ENCODE results near the gene A4GNT.

DNA sequence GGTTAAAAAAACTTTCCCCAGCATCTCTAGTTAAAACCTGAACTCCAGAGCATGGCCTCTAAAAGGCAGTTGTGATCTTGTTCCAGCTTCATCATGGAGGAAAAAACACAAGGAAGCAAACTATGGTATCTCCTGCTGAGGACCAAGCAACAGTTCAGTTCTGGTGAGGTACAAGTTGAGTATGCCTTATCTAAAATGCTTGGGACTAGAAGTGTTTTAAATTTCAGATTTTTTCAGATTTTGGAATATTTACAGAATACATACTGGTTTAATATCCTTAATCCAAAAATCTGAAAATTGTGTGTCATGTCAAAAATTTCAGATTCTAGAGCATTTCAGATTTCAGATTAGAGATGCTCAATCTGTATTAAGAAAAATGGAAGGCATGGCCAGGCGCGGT, 32.9 kb upstream of the A4GNT start:
- TF ChIP-seq CTCF (IDR thresholded peaks at IDR 0.05) (no peak), POLR2A (IDR thresholded peaks at IDR 0.05) (no peak), EP300 (IDR thresholded peaks at IDR 0.05) (no peak)
